K562 (cell line): ENCODE results near the gene FPGS. TPM values are rescaled to one million over a fixed set of nuclear protein-coding genes. Genes with fewer than 3 reads are reported as not detected.

Source experiments
- ADNP ChIP-seq: fragments of 200-800 bp; sonication (Bioruptor generic); IDR thresholded peaks from 2 replicates; pipeline ENCODE4 v1.6.1; 2016; ENCODE audit warnings: missing genetic modification characterization, missing compliant biosample characterization
- ARID1B ChIP-seq: fragments of 450-650 bp; IDR thresholded peaks from 2 replicates; pipeline ENCODE4 v1.6.1; 2016; ENCODE audit warnings: antibody characterized with exemption, mild to moderate bottlenecking, inconsistent platforms
- CBFA2T2 ChIP-seq: fragments of 450-650 bp; conservative IDR thresholded peaks from 2 replicates; pipeline ENCODE4 v1.6.1; 2017; ENCODE audit warnings: mild to moderate bottlenecking
- EHMT2 ChIP-seq: fragments of 450-650 bp; IDR thresholded peaks from 2 replicates; pipeline ENCODE4 v1.6.1; 2018; ENCODE audit warnings: antibody characterized with exemption
- GATAD2B ChIP-seq: fragments of 450-650 bp; IDR thresholded peaks from 2 replicates; pipeline ENCODE4 v1.6.1; 2017; ENCODE audit warnings: mild to moderate bottlenecking, borderline replicate concordance
- HDAC2 ChIP-seq: fragments of 450-650 bp; IDR thresholded peaks from 2 replicates; pipeline ENCODE4 v1.6.1; 2016; ENCODE audit warnings: mild to moderate bottlenecking
- HOXB6 ChIP-seq: fragments of 250-450 bp; sonication (Bioruptor Pico); IDR thresholded peaks from 2 replicates; pipeline ENCODE4 v1.5.1; 2022; ENCODE audit warnings: mild to moderate bottlenecking, borderline replicate concordance
- KAT7 ChIP-seq: sonication (generic); formaldehyde crosslinking; IDR thresholded peaks from 2 replicates; pipeline ENCODE4 v1.8.0; 2022; ENCODE audit warnings: missing genetic modification reagents, mild to moderate bottlenecking, borderline replicate concordance
- KDM2B ChIP-seq: fragments of 250-450 bp; sonication (Bioruptor Pico); IDR thresholded peaks from 2 replicates; pipeline ENCODE4 v1.8.0; 2021; ENCODE audit warnings: mild to moderate bottlenecking, moderate library complexity
- LEF1 ChIP-seq: fragments of 450-650 bp; IDR thresholded peaks from 2 replicates; pipeline ENCODE4 v1.6.1; 2016; ENCODE audit warnings: mild to moderate bottlenecking
- NR3C1 ChIP-seq: sonication (generic); formaldehyde crosslinking; IDR thresholded peaks from 2 replicates; pipeline ENCODE4 v1.8.1; 2022; ENCODE audit warnings: missing genetic modification reagents
- POLR2B ChIP-seq: fragments of 450-650 bp; IDR thresholded peaks from 2 replicates; pipeline ENCODE4 v1.6.1; 2018; ENCODE audit warnings: low read depth; ENCODE audit not compliant: partially characterized antibody
- RBM14 ChIP-seq: fragments of 200-400 bp; formaldehyde crosslinking; IDR thresholded peaks from 2 replicates; pipeline ENCODE4 v1.6.1; 2018; ENCODE audit warnings: low read depth, mild to moderate bottlenecking, low read length, moderate library complexity, borderline replicate concordance; ENCODE audit not compliant: insufficient read depth
- RCOR1 ChIP-seq, 2 experiments: IDR thresholded peaks; 2 replicates each; pipeline ENCODE4 v1.6.1; 2012; ENCODE audit warnings: low read depth in 2 of 2, low read length in 2 of 2, borderline replicate concordance in 1 of 2, improper control_type of control experiment in 1 of 2
- SMARCE1 ChIP-seq: fragments of 450-650 bp; IDR thresholded peaks from 2 replicates; pipeline ENCODE4 v1.7.1; 2016; ENCODE audit warnings: mild to moderate bottlenecking
- SP1 ChIP-seq: sonication (generic); formaldehyde crosslinking; IDR thresholded peaks from 2 replicates; pipeline ENCODE4 v1.8.1; 2022; ENCODE audit warnings: mild to moderate bottlenecking, missing genetic modification reagents
- ZBTB2 ChIP-seq: fragments of 450-650 bp; IDR thresholded peaks from 2 replicates; pipeline ENCODE4 v1.6.1; 2016; ENCODE audit warnings: antibody characterized with exemption
- ZNF12 ChIP-seq: sonication (generic); formaldehyde crosslinking; IDR thresholded peaks from 2 replicates; pipeline ENCODE4 v1.4.0; 2020; ENCODE audit warnings: mild to moderate bottlenecking, missing genetic modification reagents
- ZNF143 ChIP-seq: sonication (generic); formaldehyde crosslinking; IDR thresholded peaks from 2 replicates; pipeline ENCODE4 v1.9.0; 2022; ENCODE audit warnings: mild to moderate bottlenecking, missing genetic modification reagents
- ZNF217 ChIP-seq: sonication (generic); formaldehyde crosslinking; IDR thresholded peaks from 2 replicates; pipeline ENCODE4 v1.8.0; 2022; ENCODE audit warnings: mild to moderate bottlenecking, missing genetic modification reagents
- ZNF3 ChIP-seq: fragments of 250-450 bp; sonication (Bioruptor Pico); IDR thresholded peaks from 2 replicates; pipeline ENCODE4 v1.5.0; 2021; ENCODE audit warnings: mild to moderate bottlenecking, moderate library complexity
- ZNF384 ChIP-seq: IDR thresholded peaks from 2 replicates; pipeline ENCODE4 v1.6.1; 2012; ENCODE audit warnings: low read depth, low read length, improper control_type of control experiment
- ZNF512 ChIP-seq: IDR thresholded peaks from 2 replicates; pipeline ENCODE4 v1.6.1; 2016; ENCODE audit warnings: missing genetic modification characterization, missing compliant biosample characterization
- polyA plus RNA-seq, 8 experiments: library from polyadenylated mRNA; depleted of rRNA in 4 of 8; stranded (reverse) in 5 of 8; unstranded in 3 of 8; fragments of >200 nt; fragmentation: Nextera tagmentation in 2 of 8; fragmentation: Illumina TruSeq in 1 of 8; extraction: Ambion mirVana in 2 of 8; extraction: Trizol in 1 of 8; gene quantifications; 2 replicates each; pipeline versions ENCODE4 v1.2.1 to v1.2.3, GENCODE V29; 2011 to 2014; ENCODE audit warnings: inconsistent platforms in 1 of 8, missing spikeins in 1 of 8
- total RNA-seq, 7 experiments: library from RNA; depleted of rRNA in 6 of 7; stranded (reverse); fragments of >200 nt in 6 of 7; fragmentation: Illumina TruSeq in 2 of 7; extraction: Trizol in 2 of 7; gene quantifications; 2 replicates each; pipeline versions ENCODE4 v1.2.1 to v1.2.3, GENCODE V29; 2011 to 2021; ENCODE audit warnings: low replicate concordance in 1 of 7
- TF ChIP-seq, protein P1 (sequence below): sonication (generic); formaldehyde crosslinking; IDR thresholded peaks from 2 replicates; pipeline ENCODE4 v1.8.0; 2022; ENCODE audit warnings: missing genetic modification reagents, mild to moderate bottlenecking, borderline replicate concordance

The FPGS gene
- total and polyA plus RNA-seq, 9 of the 15 experiments (the other 6 are each of a cell fraction or from before 2014, with no cell fraction given): 0.84 to 86.4 (median 59.2) TPM

DNA sequence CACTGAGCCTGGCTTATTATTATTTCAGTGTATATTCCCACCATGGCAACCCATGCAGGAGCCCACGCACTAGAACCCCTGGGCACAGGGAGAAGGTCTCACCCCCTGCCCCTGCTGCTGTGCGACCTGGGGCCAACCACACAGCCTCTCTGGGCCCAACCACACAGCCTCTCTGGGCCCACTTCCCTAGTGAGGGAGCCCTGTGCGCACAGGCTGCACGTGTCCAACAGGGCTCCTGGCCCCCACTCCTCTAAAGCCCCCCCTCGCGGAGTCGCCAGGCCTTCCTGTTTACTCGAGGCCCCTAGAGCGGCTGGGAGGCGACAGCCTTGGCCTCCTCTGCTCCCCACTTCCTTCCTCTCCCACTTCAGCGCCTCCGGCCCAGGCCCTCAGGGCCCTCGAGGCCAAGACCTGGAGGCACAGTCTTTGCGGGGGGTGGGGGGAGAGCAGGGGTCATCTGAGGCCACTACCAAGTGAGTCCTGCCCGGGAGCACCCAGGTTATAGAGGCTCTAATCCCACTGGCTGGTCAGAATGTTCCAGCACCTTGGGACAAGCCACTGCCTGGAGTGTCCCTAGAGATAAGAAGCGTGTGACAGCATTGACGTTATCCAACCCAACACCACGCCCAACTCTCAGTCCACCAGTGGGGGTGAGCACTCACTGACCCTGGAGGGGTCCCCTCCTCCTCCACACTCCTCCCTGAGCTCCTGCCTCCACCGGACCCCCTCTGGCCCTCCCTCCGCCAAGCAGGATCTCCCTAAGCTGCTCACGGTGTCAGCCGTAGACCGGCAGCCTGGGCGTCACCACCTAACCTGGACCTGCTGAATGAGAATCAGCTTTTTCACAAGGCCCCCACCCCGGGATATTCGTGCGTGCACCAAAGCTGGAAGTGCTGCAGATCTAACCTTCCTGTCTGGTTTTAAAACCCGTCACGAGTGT lies 59.7 kb downstream of the FPGS start (continued):
- TF ChIP-seq, protein P1, sequence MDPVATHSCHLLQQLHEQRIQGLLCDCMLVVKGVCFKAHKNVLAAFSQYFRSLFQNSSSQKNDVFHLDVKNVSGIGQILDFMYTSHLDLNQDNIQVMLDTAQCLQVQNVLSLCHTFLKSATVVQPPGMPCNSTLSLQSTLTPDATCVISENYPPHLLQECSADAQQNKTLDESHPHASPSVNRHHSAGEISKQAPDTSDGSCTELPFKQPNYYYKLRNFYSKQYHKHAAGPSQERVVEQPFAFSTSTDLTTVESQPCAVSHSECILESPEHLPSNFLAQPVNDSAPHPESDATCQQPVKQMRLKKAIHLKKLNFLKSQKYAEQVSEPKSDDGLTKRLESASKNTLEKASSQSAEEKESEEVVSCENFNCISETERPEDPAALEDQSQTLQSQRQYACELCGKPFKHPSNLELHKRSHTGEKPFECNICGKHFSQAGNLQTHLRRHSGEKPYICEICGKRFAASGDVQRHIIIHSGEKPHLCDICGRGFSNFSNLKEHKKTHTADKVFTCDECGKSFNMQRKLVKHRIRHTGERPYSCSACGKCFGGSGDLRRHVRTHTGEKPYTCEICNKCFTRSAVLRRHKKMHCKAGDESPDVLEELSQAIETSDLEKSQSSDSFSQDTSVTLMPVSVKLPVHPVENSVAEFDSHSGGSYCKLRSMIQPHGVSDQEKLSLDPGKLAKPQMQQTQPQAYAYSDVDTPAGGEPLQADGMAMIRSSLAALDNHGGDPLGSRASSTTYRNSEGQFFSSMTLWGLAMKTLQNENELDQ (CRISPR knock-in tag): no peak
- no peak for TF ChIP-seq GATAD2B
- TF ChIP-seq ZBTB2: peak; percentile 82; the same call in 1 of the 2 replicates
- peak; percentile 77; the same call in 1 of the 2 replicates for TF ChIP-seq KAT7 (CRISPR knock-in tag)
- no peak for TF ChIP-seq ADNP
- TF ChIP-seq ZNF12 (CRISPR knock-in tag): no peak
- TF ChIP-seq EHMT2: no peak
- no peak for TF ChIP-seq RBM14
- peak; percentile 77 for TF ChIP-seq SP1 (CRISPR knock-in tag)
- peak; percentile 84 for TF ChIP-seq SMARCE1
- TF ChIP-seq RCOR1 (IDR thresholded peaks at IDR 0.05; ENCODE audit: borderline replicate concordance in 1 of 2, low read depth in 2 of 2, low read length in 2 of 2): peak in 1 of 2 experiments; percentile 82; a peak in 1 of 4 replicates
- TF ChIP-seq ZNF143: no peak
- TF ChIP-seq ZNF512: no peak
- no peak for TF ChIP-seq ZNF217 (CRISPR knock-in tag)
- peak; percentile 93 for TF ChIP-seq LEF1
- no peak for TF ChIP-seq ZNF3
- TF ChIP-seq CBFA2T2: peak; percentile 71
- peak; percentile 93 for TF ChIP-seq ARID1B
- TF ChIP-seq ZNF384: no peak
- TF ChIP-seq KDM2B (CRISPR knock-in tag): no peak
- no peak for TF ChIP-seq NR3C1 (CRISPR knock-in tag)
- no peak for TF ChIP-seq HOXB6 (CRISPR knock-in tag)
- peak; percentile 58; the same call in 1 of the 2 replicates for TF ChIP-seq HDAC2
- TF ChIP-seq POLR2B: peak; percentile 17
